ENCODE data around the gene ARHGDIA.

DNA sequence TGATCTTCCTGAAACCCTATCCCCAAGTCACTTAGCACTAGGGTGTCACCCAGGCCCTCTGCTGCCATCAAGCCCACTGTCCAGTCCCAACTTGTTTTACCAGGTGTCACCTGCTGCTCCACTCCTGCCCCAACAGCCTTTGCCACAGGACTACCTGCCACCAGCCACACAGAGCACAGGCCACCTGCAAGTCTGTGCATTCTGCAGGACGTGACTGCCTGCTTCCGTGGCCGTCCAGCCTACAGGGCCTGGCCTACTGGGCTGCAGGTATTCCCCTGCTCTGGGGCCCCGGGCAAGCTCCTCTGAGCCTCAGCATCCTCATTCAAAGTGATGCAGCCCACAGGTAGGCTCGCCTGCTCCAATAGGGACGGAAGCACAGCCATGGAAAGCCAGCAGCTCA, 41.3 kb downstream of the ARHGDIA start:
- TF ChIP-seq, protein P1, sequence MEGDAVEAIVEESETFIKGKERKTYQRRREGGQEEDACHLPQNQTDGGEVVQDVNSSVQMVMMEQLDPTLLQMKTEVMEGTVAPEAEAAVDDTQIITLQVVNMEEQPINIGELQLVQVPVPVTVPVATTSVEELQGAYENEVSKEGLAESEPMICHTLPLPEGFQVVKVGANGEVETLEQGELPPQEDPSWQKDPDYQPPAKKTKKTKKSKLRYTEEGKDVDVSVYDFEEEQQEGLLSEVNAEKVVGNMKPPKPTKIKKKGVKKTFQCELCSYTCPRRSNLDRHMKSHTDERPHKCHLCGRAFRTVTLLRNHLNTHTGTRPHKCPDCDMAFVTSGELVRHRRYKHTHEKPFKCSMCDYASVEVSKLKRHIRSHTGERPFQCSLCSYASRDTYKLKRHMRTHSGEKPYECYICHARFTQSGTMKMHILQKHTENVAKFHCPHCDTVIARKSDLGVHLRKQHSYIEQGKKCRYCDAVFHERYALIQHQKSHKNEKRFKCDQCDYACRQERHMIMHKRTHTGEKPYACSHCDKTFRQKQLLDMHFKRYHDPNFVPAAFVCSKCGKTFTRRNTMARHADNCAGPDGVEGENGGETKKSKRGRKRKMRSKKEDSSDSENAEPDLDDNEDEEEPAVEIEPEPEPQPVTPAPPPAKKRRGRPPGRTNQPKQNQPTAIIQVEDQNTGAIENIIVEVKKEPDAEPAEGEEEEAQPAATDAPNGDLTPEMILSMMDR (conservative IDR thresholded peaks at IDR 0.05) = no peak
- TF ChIP-seq ZFX (IDR thresholded peaks at IDR 0.05) = no peak
